Measurements from ENCODE around the gene ARHGAP33. TPM values are rescaled to one million over a fixed set of nuclear protein-coding genes. Genes with fewer than 3 reads are reported as not detected.
"Not testable (repeated sequence)": the region's sequence is repeated elsewhere in the genome, so short reads cannot be mapped to it uniquely, and the experiment has no call there.

Gene ARHGAP33
- total RNA-seq, 1 experiment from 2014 or later = 18.3 TPM

DNA sequence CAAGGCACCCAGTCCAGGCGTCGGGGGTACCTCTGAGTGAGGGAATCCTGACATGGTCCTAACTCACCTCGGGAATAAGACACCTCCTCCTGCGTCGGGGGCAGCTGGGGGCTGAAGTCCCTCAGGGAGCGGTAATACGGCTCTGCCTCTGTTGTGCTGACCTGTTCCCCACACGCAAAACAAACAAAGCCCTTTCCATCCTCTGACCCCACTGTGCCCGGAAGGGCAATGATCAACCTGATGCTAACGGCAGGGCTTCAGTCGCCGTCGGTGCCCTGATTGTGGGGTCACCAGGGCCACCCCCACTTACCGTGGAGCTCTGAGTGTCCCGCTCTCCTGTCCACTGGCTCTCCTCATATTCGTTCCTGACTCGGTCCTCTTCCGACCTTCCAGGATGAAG, 55.6 kb downstream of the ARHGAP33 start:
- Mint-ChIP-seq H3K4me3 (ENCODE audit: unreplicated experiment) (no peak overlapping the region), H3K27me3 (ENCODE audit: insufficient read depth, unreplicated experiment) (peaks cover 29% of the 10 kb centered on the region), H3K27ac (ENCODE audit: unreplicated experiment) (no peak overlapping the region), H3K36me3 (ENCODE audit: insufficient read depth, unreplicated experiment) (no peaks in the 10 kb centered on the region), H3K4me1 (ENCODE audit: low read depth, unreplicated experiment) (no peaks in the 10 kb centered on the region), H3K9me3 (ENCODE audit: unreplicated experiment) (no peaks in the 10 kb centered on the region)
- Histone ChIP-seq H3K27me3 (replicated peaks; ENCODE audit: control insufficient read depth, insufficient read depth, low read length) (peaks cover 2% of the 10 kb centered on the region), H3K36me3 (ENCODE audit: control insufficient read depth, insufficient read depth, low read length) (no peaks in the 10 kb centered on the region), H3K4me3 (ENCODE audit: low read depth, low read length) (no peak overlapping the region), H3K9me3 (no peaks in the 10 kb centered on the region), H3K4me1 (no peaks in the 10 kb centered on the region)
- no peak for DNase-seq
- TF ChIP-seq, protein P1, sequence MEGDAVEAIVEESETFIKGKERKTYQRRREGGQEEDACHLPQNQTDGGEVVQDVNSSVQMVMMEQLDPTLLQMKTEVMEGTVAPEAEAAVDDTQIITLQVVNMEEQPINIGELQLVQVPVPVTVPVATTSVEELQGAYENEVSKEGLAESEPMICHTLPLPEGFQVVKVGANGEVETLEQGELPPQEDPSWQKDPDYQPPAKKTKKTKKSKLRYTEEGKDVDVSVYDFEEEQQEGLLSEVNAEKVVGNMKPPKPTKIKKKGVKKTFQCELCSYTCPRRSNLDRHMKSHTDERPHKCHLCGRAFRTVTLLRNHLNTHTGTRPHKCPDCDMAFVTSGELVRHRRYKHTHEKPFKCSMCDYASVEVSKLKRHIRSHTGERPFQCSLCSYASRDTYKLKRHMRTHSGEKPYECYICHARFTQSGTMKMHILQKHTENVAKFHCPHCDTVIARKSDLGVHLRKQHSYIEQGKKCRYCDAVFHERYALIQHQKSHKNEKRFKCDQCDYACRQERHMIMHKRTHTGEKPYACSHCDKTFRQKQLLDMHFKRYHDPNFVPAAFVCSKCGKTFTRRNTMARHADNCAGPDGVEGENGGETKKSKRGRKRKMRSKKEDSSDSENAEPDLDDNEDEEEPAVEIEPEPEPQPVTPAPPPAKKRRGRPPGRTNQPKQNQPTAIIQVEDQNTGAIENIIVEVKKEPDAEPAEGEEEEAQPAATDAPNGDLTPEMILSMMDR (IDR thresholded peaks at IDR 0.05; ENCODE audit: insufficient read depth in 1 of 2, low read depth in 1 of 2, low read length in 1 of 2, severe bottlenecking in 1 of 2, unreplicated experiment in 1 of 2) = no peak
- intact Hi-C loops (cut with micrococcal nuclease; ENCODE audit: unreplicated experiment) = no loop called here
- POLR2A ChIA-PET = no interaction called here
- CTCF ChIA-PET = no interaction called here
- BruUV-seq (replicated peaks) = no TSS peak

DNA sequence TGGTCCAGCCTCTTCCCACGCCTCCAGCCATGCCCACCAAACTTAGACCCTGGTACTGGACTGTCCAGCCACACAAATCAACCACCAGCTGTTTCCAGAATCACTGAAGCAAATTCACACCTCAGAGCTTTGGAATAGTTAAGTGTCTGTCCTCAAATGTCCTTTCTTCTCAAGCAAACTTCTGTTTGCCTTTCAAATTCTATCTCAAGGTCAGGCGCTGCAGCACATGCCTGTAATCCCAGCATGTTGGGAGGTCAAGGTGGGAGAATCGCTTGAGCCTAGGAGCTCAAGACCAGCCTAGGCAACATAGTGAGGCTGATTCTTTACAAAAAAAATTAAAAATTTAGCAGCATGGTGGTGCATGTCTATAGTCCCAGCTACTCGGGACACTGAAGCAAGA, 56.7 kb downstream of the ARHGAP33 start:
- BruUV-seq (replicated peaks) = no TSS peak
- CTCF ChIA-PET = no interaction called here

DNA sequence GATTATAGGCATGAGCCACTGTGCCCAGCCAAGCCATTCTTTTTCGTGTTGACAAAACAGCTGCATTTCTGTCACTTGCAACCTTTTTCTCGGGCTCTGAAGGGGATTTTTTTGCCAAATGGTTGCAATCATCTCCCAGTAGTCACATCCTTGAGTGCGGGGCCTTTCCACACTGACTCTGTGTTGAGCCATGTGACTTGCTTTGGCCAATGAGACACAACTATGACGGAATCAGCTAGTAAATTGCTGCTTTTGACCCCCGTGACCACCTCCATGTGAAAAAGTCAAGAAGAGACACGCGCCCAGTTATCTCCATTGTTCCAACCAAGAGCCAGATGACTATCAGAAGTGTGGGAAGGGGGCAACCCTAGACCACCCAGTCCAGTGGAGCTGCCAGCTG, 58.6 kb downstream of the ARHGAP33 start:
- TF ChIP-seq, protein P1 (IDR thresholded peaks at IDR 0.05; ENCODE audit: insufficient read depth in 1 of 2, low read depth in 1 of 2, low read length in 1 of 2, severe bottlenecking in 1 of 2, unreplicated experiment in 1 of 2) = no peak
- Mint-ChIP-seq H3K4me3 (ENCODE audit: unreplicated experiment) (no peak overlapping the region), H3K27ac (ENCODE audit: unreplicated experiment) (no peak overlapping the region), H3K36me3 (ENCODE audit: insufficient read depth, unreplicated experiment) (no peaks in the 10 kb centered on the region), H3K27me3 (ENCODE audit: insufficient read depth, unreplicated experiment) (peaks cover 33% of the 10 kb centered on the region), H3K4me1 (ENCODE audit: low read depth, unreplicated experiment) (no peaks in the 10 kb centered on the region), H3K9me3 (ENCODE audit: unreplicated experiment) (no peaks in the 10 kb centered on the region)
- intact Hi-C loops (cut with micrococcal nuclease; ENCODE audit: unreplicated experiment) = no loop called here
- ChIA-PET CTCF (no interaction called here), POLR2A (no interaction called here)
- peaks cover 2% of the 10 kb centered on the region for H3K27me3 ChIP-seq (replicated peaks; ENCODE audit: control insufficient read depth, insufficient read depth, low read length)
- no peak overlapping the region for H3K4me3 ChIP-seq (ENCODE audit: low read depth, low read length)
- no peaks in the 10 kb centered on the region for H3K4me1 ChIP-seq
- H3K36me3 ChIP-seq (ENCODE audit: control insufficient read depth, insufficient read depth, low read length) = no peaks in the 10 kb centered on the region
- BruUV-seq (replicated peaks) = no TSS peak
- no peak for DNase-seq
- 0 out of 2 replicates have a peak, but pooled peaks cover under 1% of the 10 kb centered on the region for H3K9me3 ChIP-seq

More for the DNA sequence above, 56.7 kb downstream of the ARHGAP33 start:
- H3K27me3 ChIP-seq (replicated peaks; ENCODE audit: control insufficient read depth, insufficient read depth, low read length) = peaks cover 2% of the 10 kb centered on the region
- intact Hi-C loops (cut with micrococcal nuclease; ENCODE audit: unreplicated experiment) = no loop called here
- H3K36me3 ChIP-seq (ENCODE audit: control insufficient read depth, insufficient read depth, low read length) = no peaks in the 10 kb centered on the region
- no peak for DNase-seq
- TF ChIP-seq, protein P1 (IDR thresholded peaks at IDR 0.05; ENCODE audit: insufficient read depth in 1 of 2, low read depth in 1 of 2, low read length in 1 of 2, severe bottlenecking in 1 of 2, unreplicated experiment in 1 of 2) = no peak
- Mint-ChIP-seq H3K27me3 (ENCODE audit: insufficient read depth, unreplicated experiment) (peaks cover 32% of the 10 kb centered on the region), H3K4me1 (ENCODE audit: low read depth, unreplicated experiment) (no peaks in the 10 kb centered on the region), H3K36me3 (ENCODE audit: insufficient read depth, unreplicated experiment) (no peaks in the 10 kb centered on the region), H3K9me3 (ENCODE audit: unreplicated experiment) (no peaks in the 10 kb centered on the region), H3K4me3 (ENCODE audit: unreplicated experiment) (no peak overlapping the region), H3K27ac (ENCODE audit: unreplicated experiment) (no peak overlapping the region)
- no peaks in the 10 kb centered on the region for H3K4me1 ChIP-seq
- no peaks in the 10 kb centered on the region for H3K9me3 ChIP-seq
- POLR2A ChIA-PET = interaction anchor here (0.6 kb wide), 1 partner anchor 32 kb away, joined by 3 read pairs; no protein-coding TSS in a partner anchor
- H3K4me3 ChIP-seq (ENCODE audit: low read depth, low read length) = no peak overlapping the region

DNA sequence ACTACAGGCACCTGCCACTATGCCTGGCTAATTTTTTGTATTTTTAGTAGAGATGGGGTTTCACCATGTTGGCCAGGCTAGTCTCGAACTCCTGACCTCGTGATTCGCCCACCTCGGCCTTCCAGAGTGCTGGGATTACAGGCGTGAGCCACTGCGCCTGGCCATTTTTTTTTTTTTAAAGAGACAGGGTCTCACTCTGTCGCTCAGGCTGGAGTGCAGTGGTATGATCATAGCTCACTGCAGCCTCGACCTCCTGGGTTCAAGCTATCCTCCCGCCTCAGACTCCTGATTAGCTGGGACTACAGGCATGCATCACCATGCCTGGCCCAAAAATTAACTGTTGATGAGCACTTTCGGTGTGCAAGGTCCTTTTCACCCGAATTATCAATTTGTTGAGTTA, 60.7 kb downstream of the ARHGAP33 start:
- H3K36me3 ChIP-seq (ENCODE audit: control insufficient read depth, insufficient read depth, low read length); H3K27me3 ChIP-seq (replicated peaks; ENCODE audit: control insufficient read depth, insufficient read depth, low read length); H3K9me3 Mint-ChIP-seq (ENCODE audit: unreplicated experiment); H3K4me1 Mint-ChIP-seq (ENCODE audit: low read depth, unreplicated experiment); CTCF ChIA-PET; H3K36me3 Mint-ChIP-seq (ENCODE audit: insufficient read depth, unreplicated experiment); intact Hi-C loops (cut with micrococcal nuclease; ENCODE audit: unreplicated experiment); H3K4me3 ChIP-seq (ENCODE audit: low read depth, low read length); DNase-seq; BruUV-seq (replicated peaks); H3K9me3 ChIP-seq; H3K27ac Mint-ChIP-seq (ENCODE audit: unreplicated experiment); POLR2A ChIA-PET; H3K4me1 ChIP-seq; H3K4me3 Mint-ChIP-seq (ENCODE audit: unreplicated experiment): not testable (repeated sequence)
- H3K27me3 Mint-ChIP-seq (ENCODE audit: insufficient read depth, unreplicated experiment) = peaks cover 27% of the 10 kb centered on the region

Data from Caco-2 (cell line).